Stimulated activated memory B cell treated with anti-CD40 and anti-IgM and Interleukin-4, amounts not matched to agents 10 μg/mL and 1 μg/mL and 100 μg/mL, for 72 hours (primary cell): Measurements from ENCODE around the gene OVOL1.
"Not testable (repeated sequence)": the region's sequence is repeated elsewhere in the genome, so short reads cannot be mapped to it uniquely, and the experiment has no call there.

Experiments
- ATAC-seq: fragments of 150-1000 bp; cut with Tn5 transposase; 2 replicates; pipeline ENCODE4 v1.10.0; 2021
- H3K27ac Mint-ChIP-seq: one replicate; pipeline ENCODE4 v1.8.0; 2022; ENCODE audit warnings: mild to moderate bottlenecking, mixed read lengths
- H3K27me3 Mint-ChIP-seq: one replicate; pipeline ENCODE4 v1.8.0; 2022; ENCODE audit warnings: mixed read lengths
- H3K36me3 Mint-ChIP-seq: one replicate; pipeline ENCODE4 v1.8.0; 2022; ENCODE audit warnings: mixed read lengths
- H3K4me1 Mint-ChIP-seq: one replicate; pipeline ENCODE4 v1.8.0; 2022; ENCODE audit warnings: mixed read lengths
- H3K4me3 Mint-ChIP-seq: one replicate; pipeline ENCODE4 v1.8.0; 2022; ENCODE audit warnings: mild to moderate bottlenecking, moderate library complexity, mixed read lengths
- H3K9me3 Mint-ChIP-seq: one replicate; pipeline ENCODE4 v1.8.0; 2022; ENCODE audit warnings: mixed read lengths

The OVOL1 gene

GRCh38 chr11:65786786-65787636, at the start of gene OVOL1:
TSS of gene OVOL1 (plus strand) at chr11:65787063. CDS start at chr11:65787374, 311 bp downstream.
- Mint-ChIP-seq H3K9me3 (no peaks in the 10 kb centered on the region), H3K4me1 (peaks cover 54% of the 10 kb centered on the region), H3K36me3 (no peaks in the 10 kb centered on the region), H3K4me3 (peak within 1 kb of the TSS; percentile 82), H3K27ac (peak within 1 kb of the TSS; percentile 83), H3K27me3 (peaks cover 36% of the 10 kb centered on the region)
- ATAC-seq, result no peak

- ATAC-seq, result no peak
- H3K4me3 Mint-ChIP-seq, result no peak overlapping the region
- H3K27me3 Mint-ChIP-seq, result peaks cover 12% of the 10 kb centered on the region
- no peaks in the 10 kb centered on the region for H3K36me3 Mint-ChIP-seq
- peaks cover 4% of the 10 kb centered on the region for H3K9me3 Mint-ChIP-seq
- H3K4me1 Mint-ChIP-seq, result no peaks in the 10 kb centered on the region
- no peak overlapping the region for H3K27ac Mint-ChIP-seq
Measured at GRCh38 chr11:65739022-65739421, 47.8 kb upstream of the OVOL1 start.

GRCh38 chr11:65741185-65741584, 45.7 kb upstream of the OVOL1 start:
- no peak overlapping the region for H3K4me3 Mint-ChIP-seq
- H3K27me3 Mint-ChIP-seq, result peaks cover 12% of the 10 kb centered on the region
- peaks cover 8% of the 10 kb centered on the region for H3K4me1 Mint-ChIP-seq
- peaks cover 4% of the 10 kb centered on the region for H3K9me3 Mint-ChIP-seq
- no peak overlapping the region for H3K27ac Mint-ChIP-seq
- no peak for ATAC-seq
- no peaks in the 10 kb centered on the region for H3K36me3 Mint-ChIP-seq

- Mint-ChIP-seq H3K27ac (no peak overlapping the region), H3K9me3 (no peaks in the 10 kb centered on the region), H3K36me3 (no peaks in the 10 kb centered on the region), H3K4me3 (no peak overlapping the region), H3K27me3 (peaks cover 2% of the 10 kb centered on the region), H3K4me1 (peaks cover 13% of the 10 kb centered on the region)
- ATAC-seq, result no peak
Measured at GRCh38 chr11:65742353-65742752, 44.5 kb upstream of the OVOL1 start.

GRCh38 chr11:65743681-65744025, 43.2 kb upstream of the OVOL1 start:
- no peak for ATAC-seq
- Mint-ChIP-seq H3K9me3 (no peaks in the 10 kb centered on the region), H3K36me3 (no peaks in the 10 kb centered on the region), H3K27ac (no peak overlapping the region), H3K4me3 (no peak overlapping the region), H3K4me1 (peaks cover 13% of the 10 kb centered on the region), H3K27me3 (no peaks in the 10 kb centered on the region)

GRCh38 chr11:65744026-65744698, 42.7 kb upstream of the OVOL1 start:
- no peaks in the 10 kb centered on the region for H3K27me3 Mint-ChIP-seq
- ATAC-seq, result no peak
- H3K4me3 Mint-ChIP-seq, result no peak overlapping the region
- H3K4me1 Mint-ChIP-seq, result peaks cover 13% of the 10 kb centered on the region
- no peaks in the 10 kb centered on the region for H3K36me3 Mint-ChIP-seq
- no peaks in the 10 kb centered on the region for H3K9me3 Mint-ChIP-seq
- no peak overlapping the region for H3K27ac Mint-ChIP-seq

GRCh38 chr11:65744699-65745042, 42.2 kb upstream of the OVOL1 start:
- Mint-ChIP-seq H3K27me3 (no peaks in the 10 kb centered on the region), H3K4me1 (peaks cover 13% of the 10 kb centered on the region), H3K9me3 (no peaks in the 10 kb centered on the region), H3K27ac (no peak overlapping the region), H3K4me3 (no peak overlapping the region), H3K36me3 (no peaks in the 10 kb centered on the region)
- no peak for ATAC-seq

GRCh38 chr11:65745049-65745448, 41.8 kb upstream of the OVOL1 start:
- no peak for ATAC-seq
- Mint-ChIP-seq H3K4me1 (peaks cover 13% of the 10 kb centered on the region), H3K9me3 (no peaks in the 10 kb centered on the region), H3K36me3 (no peaks in the 10 kb centered on the region), H3K27me3 (no peaks in the 10 kb centered on the region), H3K4me3 (no peak overlapping the region), H3K27ac (no peak overlapping the region)

- H3K9me3 Mint-ChIP-seq, ATAC-seq, H3K27ac Mint-ChIP-seq, H3K4me3 Mint-ChIP-seq, H3K4me1 Mint-ChIP-seq, H3K36me3 Mint-ChIP-seq: not testable (repeated sequence)
- H3K27me3 Mint-ChIP-seq, result peaks cover 16% of the 10 kb centered on the region
Measured at GRCh38 chr11:65762169-65762568, 24.7 kb upstream of the OVOL1 start.

GRCh38 chr11:65762816-65763215, 24.0 kb upstream of the OVOL1 start:
- ATAC-seq, H3K27ac Mint-ChIP-seq: not testable (repeated sequence)

GRCh38 chr11:65764434-65764833, 22.4 kb upstream of the OVOL1 start:
- no peaks in the 10 kb centered on the region for H3K36me3 Mint-ChIP-seq
- peaks cover 6% of the 10 kb centered on the region for H3K27me3 Mint-ChIP-seq
- H3K4me3 Mint-ChIP-seq, result no peak overlapping the region
- ATAC-seq, result no peak
- H3K9me3 Mint-ChIP-seq, result no peaks in the 10 kb centered on the region
- peaks cover 2% of the 10 kb centered on the region for H3K4me1 Mint-ChIP-seq
- H3K27ac Mint-ChIP-seq, result no peak overlapping the region

More at GRCh38 chr11:65762816-65763215, 24.0 kb upstream of the OVOL1 start:
- H3K36me3 Mint-ChIP-seq, H3K4me1 Mint-ChIP-seq, H3K9me3 Mint-ChIP-seq, H3K4me3 Mint-ChIP-seq: not testable (repeated sequence)
- H3K27me3 Mint-ChIP-seq, result peaks cover 13% of the 10 kb centered on the region

- H3K4me3 Mint-ChIP-seq, result no peak overlapping the region
- peaks cover 21% of the 10 kb centered on the region for H3K4me1 Mint-ChIP-seq
- H3K9me3 Mint-ChIP-seq, result no peaks in the 10 kb centered on the region
- no peak for ATAC-seq
- H3K36me3 Mint-ChIP-seq, result no peaks in the 10 kb centered on the region
- H3K27ac Mint-ChIP-seq, result no peak overlapping the region
- H3K27me3 Mint-ChIP-seq, result no peaks in the 10 kb centered on the region
Measured at GRCh38 chr11:65766535-65766934, 20.3 kb upstream of the OVOL1 start.

GRCh38 chr11:65767406-65767805, 19.5 kb upstream of the OVOL1 start:
- H3K36me3 Mint-ChIP-seq, result no peaks in the 10 kb centered on the region
- H3K27ac Mint-ChIP-seq, result no peak overlapping the region
- H3K4me1 Mint-ChIP-seq, result peaks cover 21% of the 10 kb centered on the region
- H3K9me3 Mint-ChIP-seq, result no peaks in the 10 kb centered on the region
- no peak overlapping the region for H3K4me3 Mint-ChIP-seq
- no peak for ATAC-seq
- H3K27me3 Mint-ChIP-seq, result no peaks in the 10 kb centered on the region

GRCh38 chr11:65767806-65768205, 19.1 kb upstream of the OVOL1 start:
- not testable (repeated sequence) for H3K4me3 Mint-ChIP-seq, H3K9me3 Mint-ChIP-seq, H3K36me3 Mint-ChIP-seq, H3K27me3 Mint-ChIP-seq, H3K27ac Mint-ChIP-seq, ATAC-seq
- H3K4me1 Mint-ChIP-seq, result peaks cover 21% of the 10 kb centered on the region

GRCh38 chr11:65770951-65771567, 15.8 kb upstream of the OVOL1 start:
- Mint-ChIP-seq H3K9me3 (no peaks in the 10 kb centered on the region), H3K27ac (peak overlapping the region; percentile 28), H3K27me3 (no peaks in the 10 kb centered on the region), H3K36me3 (no peaks in the 10 kb centered on the region), H3K4me1 (peaks cover 25% of the 10 kb centered on the region), H3K4me3 (no peak overlapping the region)
- no peak for ATAC-seq
